Measurements from ENCODE around the gene CHMP3. TPM values are rescaled to one million over a fixed set of nuclear protein-coding genes. Genes with fewer than 3 reads are reported as not detected.

CHMP3 gene
- total RNA-seq, 1 experiment from 2014 or later: 22.7 TPM

DNA sequence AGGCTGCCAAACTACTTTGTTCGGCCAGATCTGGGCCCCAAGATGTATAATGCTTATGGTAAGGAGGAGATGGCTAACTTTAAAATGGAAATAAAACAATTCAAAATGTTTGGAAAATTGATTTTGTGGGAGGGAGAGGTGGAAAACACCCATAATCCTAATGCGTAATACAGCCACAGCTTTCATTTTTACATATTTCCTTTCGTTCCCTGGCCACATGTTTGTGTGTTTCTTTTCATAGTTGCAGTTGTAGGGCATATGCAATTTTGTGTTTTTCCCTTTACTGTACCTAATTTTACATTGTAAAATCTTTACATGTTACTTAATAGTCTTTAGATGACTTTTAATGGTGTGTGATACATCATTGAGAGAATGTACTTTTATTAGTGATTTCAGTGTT is 77.4 kb downstream of the CHMP3 start:
- ChIA-PET POLR2A (no interaction called here), CTCF (interaction anchor here (0.9 kb wide), 1 partner anchor 89 kb away, joined by 3 read pairs; no protein-coding TSS in a partner anchor)
- H3K27ac Mint-ChIP-seq: no peak overlapping the region; the same call in 1 of the 2 replicates
- ATAC-seq: no peak
- no peak overlapping the region for H3K4me3 Mint-ChIP-seq
- no peaks in the 10 kb centered on the region for H3K4me1 Mint-ChIP-seq
- TF ChIP-seq, protein P1, sequence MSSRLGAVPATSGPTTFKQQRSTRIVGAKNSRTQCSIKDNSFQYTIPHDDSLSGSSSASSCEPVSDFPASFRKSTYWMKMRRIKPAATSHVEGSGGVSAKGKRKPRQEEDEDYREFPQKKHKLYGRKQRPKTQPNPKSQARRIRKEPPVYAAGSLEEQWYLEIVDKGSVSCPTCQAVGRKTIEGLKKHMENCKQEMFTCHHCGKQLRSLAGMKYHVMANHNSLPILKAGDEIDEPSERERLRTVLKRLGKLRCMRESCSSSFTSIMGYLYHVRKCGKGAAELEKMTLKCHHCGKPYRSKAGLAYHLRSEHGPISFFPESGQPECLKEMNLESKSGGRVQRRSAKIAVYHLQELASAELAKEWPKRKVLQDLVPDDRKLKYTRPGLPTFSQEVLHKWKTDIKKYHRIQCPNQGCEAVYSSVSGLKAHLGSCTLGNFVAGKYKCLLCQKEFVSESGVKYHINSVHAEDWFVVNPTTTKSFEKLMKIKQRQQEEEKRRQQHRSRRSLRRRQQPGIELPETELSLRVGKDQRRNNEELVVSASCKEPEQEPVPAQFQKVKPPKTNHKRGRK (CRISPR knock-in tag; IDR thresholded peaks at IDR 0.05; ENCODE audit: borderline replicate concordance): no peak
- TF ChIP-seq ZNF416 (CRISPR knock-in tag; IDR thresholded peaks at IDR 0.05): no peak
- TF ChIP-seq, protein P2, sequence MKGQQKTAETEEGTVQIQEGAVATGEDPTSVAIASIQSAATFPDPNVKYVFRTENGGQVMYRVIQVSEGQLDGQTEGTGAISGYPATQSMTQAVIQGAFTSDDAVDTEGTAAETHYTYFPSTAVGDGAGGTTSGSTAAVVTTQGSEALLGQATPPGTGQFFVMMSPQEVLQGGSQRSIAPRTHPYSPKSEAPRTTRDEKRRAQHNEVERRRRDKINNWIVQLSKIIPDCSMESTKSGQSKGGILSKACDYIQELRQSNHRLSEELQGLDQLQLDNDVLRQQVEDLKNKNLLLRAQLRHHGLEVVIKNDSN (CRISPR knock-in tag; IDR thresholded peaks at IDR 0.05): no peak
- TF ChIP-seq, protein P3, sequence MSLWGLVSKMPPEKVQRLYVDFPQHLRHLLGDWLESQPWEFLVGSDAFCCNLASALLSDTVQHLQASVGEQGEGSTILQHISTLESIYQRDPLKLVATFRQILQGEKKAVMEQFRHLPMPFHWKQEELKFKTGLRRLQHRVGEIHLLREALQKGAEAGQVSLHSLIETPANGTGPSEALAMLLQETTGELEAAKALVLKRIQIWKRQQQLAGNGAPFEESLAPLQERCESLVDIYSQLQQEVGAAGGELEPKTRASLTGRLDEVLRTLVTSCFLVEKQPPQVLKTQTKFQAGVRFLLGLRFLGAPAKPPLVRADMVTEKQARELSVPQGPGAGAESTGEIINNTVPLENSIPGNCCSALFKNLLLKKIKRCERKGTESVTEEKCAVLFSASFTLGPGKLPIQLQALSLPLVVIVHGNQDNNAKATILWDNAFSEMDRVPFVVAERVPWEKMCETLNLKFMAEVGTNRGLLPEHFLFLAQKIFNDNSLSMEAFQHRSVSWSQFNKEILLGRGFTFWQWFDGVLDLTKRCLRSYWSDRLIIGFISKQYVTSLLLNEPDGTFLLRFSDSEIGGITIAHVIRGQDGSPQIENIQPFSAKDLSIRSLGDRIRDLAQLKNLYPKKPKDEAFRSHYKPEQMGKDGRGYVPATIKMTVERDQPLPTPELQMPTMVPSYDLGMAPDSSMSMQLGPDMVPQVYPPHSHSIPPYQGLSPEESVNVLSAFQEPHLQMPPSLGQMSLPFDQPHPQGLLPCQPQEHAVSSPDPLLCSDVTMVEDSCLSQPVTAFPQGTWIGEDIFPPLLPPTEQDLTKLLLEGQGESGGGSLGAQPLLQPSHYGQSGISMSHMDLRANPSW (CRISPR knock-in tag; conservative IDR thresholded peaks at IDR 0.05; ENCODE audit: low read depth): no peak
- TF ChIP-seq ETV6 (CRISPR knock-in tag; IDR thresholded peaks at IDR 0.05): no peak
- no peak for TF ChIP-seq NR1H2 (CRISPR knock-in tag; IDR thresholded peaks at IDR 0.05)
- no peak for TF ChIP-seq ZNF219 (CRISPR knock-in tag; IDR thresholded peaks at IDR 0.05; ENCODE audit: borderline replicate concordance)
- no peak for TF ChIP-seq ZNF263 (CRISPR knock-in tag; IDR thresholded peaks at IDR 0.05; ENCODE audit: low read depth)
- TF ChIP-seq NR3C1 (CRISPR knock-in tag; conservative IDR thresholded peaks at IDR 0.05; ENCODE audit: low read depth): no peak
- TF ChIP-seq, protein P4, sequence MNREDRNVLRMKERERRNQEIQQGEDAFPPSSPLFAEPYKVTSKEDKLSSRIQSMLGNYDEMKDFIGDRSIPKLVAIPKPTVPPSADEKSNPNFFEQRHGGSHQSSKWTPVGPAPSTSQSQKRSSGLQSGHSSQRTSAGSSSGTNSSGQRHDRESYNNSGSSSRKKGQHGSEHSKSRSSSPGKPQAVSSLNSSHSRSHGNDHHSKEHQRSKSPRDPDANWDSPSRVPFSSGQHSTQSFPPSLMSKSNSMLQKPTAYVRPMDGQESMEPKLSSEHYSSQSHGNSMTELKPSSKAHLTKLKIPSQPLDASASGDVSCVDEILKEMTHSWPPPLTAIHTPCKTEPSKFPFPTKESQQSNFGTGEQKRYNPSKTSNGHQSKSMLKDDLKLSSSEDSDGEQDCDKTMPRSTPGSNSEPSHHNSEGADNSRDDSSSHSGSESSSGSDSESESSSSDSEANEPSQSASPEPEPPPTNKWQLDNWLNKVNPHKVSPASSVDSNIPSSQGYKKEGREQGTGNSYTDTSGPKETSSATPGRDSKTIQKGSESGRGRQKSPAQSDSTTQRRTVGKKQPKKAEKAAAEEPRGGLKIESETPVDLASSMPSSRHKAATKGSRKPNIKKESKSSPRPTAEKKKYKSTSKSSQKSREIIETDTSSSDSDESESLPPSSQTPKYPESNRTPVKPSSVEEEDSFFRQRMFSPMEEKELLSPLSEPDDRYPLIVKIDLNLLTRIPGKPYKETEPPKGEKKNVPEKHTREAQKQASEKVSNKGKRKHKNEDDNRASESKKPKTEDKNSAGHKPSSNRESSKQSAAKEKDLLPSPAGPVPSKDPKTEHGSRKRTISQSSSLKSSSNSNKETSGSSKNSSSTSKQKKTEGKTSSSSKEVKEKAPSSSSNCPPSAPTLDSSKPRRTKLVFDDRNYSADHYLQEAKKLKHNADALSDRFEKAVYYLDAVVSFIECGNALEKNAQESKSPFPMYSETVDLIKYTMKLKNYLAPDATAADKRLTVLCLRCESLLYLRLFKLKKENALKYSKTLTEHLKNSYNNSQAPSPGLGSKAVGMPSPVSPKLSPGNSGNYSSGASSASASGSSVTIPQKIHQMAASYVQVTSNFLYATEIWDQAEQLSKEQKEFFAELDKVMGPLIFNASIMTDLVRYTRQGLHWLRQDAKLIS (CRISPR knock-in tag; IDR thresholded peaks at IDR 0.05; ENCODE audit: borderline replicate concordance): no peak
- TF ChIP-seq GTF2I (CRISPR knock-in tag; conservative IDR thresholded peaks at IDR 0.05): no peak
- H3K27me3 Mint-ChIP-seq (ENCODE audit: low read depth): no peaks in the 10 kb centered on the region
- no peak for DNase-seq (ENCODE audit: low spot score)
- peaks cover 95% of the 10 kb centered on the region for H3K36me3 Mint-ChIP-seq
- H3K9me3 Mint-ChIP-seq: no peaks in the 10 kb centered on the region

DNA sequence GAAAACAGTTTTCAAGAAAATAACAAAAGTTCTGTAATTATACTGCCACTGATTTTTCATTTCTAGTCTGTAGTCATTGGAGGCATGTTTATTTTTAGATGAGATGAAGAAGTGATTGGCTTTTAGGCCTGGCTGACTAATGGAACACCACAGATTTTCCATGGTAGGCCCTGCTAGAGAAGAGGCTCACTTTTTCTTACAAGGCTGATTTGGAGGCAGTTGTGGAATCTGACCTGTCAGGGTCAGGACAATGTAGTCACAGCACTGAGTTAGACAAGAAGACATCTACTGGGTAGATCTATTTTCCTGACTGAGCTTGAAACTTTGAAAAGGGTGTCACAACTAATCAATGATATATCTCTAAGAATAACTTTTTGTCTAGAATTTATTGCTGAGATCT is 78.1 kb downstream of the CHMP3 start:
- H3K27me3 Mint-ChIP-seq (ENCODE audit: low read depth): no peaks in the 10 kb centered on the region
- CTCF ChIA-PET: interaction anchor here (0.9 kb wide), 1 partner anchor 88 kb away, joined by 3 read pairs; no protein-coding TSS in a partner anchor
- H3K4me1 Mint-ChIP-seq: no peaks in the 10 kb centered on the region
- TF ChIP-seq, protein P5, sequence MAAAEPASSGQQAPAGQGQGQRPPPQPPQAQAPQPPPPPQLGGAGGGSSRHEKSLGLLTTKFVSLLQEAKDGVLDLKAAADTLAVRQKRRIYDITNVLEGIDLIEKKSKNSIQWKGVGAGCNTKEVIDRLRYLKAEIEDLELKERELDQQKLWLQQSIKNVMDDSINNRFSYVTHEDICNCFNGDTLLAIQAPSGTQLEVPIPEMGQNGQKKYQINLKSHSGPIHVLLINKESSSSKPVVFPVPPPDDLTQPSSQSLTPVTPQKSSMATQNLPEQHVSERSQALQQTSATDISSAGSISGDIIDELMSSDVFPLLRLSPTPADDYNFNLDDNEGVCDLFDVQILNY (CRISPR knock-in tag; IDR thresholded peaks at IDR 0.05): no peak
- TF ChIP-seq EMX1 (CRISPR knock-in tag; IDR thresholded peaks at IDR 0.05) (no peak), OVOL2 (CRISPR knock-in tag; IDR thresholded peaks at IDR 0.05; ENCODE audit: borderline replicate concordance) (no peak), ESRRA (CRISPR knock-in tag; IDR thresholded peaks at IDR 0.05; ENCODE audit: borderline replicate concordance) (no peak), SOX15 (CRISPR knock-in tag; IDR thresholded peaks at IDR 0.05) (no peak), CBFB (CRISPR knock-in tag; IDR thresholded peaks at IDR 0.05; ENCODE audit: low read depth) (no peak), JUN (CRISPR knock-in tag; IDR thresholded peaks at IDR 0.05) (no peak), NR3C1 (CRISPR knock-in tag; conservative IDR thresholded peaks at IDR 0.05; ENCODE audit: low read depth) (no peak), SMAD3 (CRISPR knock-in tag; IDR thresholded peaks at IDR 0.05; ENCODE audit: borderline replicate concordance) (no peak), ZNF121 (CRISPR knock-in tag; IDR thresholded peaks at IDR 0.05) (no peak), ZNF232 (CRISPR knock-in tag; IDR thresholded peaks at IDR 0.05) (no peak), GABPB1 (CRISPR knock-in tag; IDR thresholded peaks at IDR 0.05) (no peak)
- TF ChIP-seq, protein P6, sequence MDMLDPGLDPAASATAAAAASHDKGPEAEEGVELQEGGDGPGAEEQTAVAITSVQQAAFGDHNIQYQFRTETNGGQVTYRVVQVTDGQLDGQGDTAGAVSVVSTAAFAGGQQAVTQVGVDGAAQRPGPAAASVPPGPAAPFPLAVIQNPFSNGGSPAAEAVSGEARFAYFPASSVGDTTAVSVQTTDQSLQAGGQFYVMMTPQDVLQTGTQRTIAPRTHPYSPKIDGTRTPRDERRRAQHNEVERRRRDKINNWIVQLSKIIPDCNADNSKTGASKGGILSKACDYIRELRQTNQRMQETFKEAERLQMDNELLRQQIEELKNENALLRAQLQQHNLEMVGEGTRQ (CRISPR knock-in tag; IDR thresholded peaks at IDR 0.05): no peak
- TF ChIP-seq, protein P3 (CRISPR knock-in tag; conservative IDR thresholded peaks at IDR 0.05; ENCODE audit: low read depth): no peak
- DNase-seq (ENCODE audit: low spot score): no peak
- POLR2A ChIA-PET: no interaction called here
- peaks cover 95% of the 10 kb centered on the region for H3K36me3 Mint-ChIP-seq
- no peak for ATAC-seq
- no peak overlapping the region; the same call in 1 of the 2 replicates for H3K27ac Mint-ChIP-seq
- no peaks in the 10 kb centered on the region for H3K9me3 Mint-ChIP-seq
- H3K4me3 Mint-ChIP-seq: no peak overlapping the region
